Thyroid gland (tissue), 4 donors: ENCODE data around the gene MAGI1. TPM values are rescaled to one million over a fixed set of nuclear protein-coding genes. Genes with fewer than 3 reads are reported as not detected.

Source experiments
- DNase-seq, 2 donors: peaks; one replicate each; pipeline ENCODE4 v3.0.0-alpha.2; 2019
- H3K27ac ChIP-seq, 3 donors: fragments of 200-600 bp; sonication (generic); 1 replicate in 2 of 3; 2 replicates in 1 of 3; pipeline ENCODE4 v1.5.1; 2016 to 2019; ENCODE audit warnings: mild to moderate bottlenecking in 1 of 3, moderate library complexity in 1 of 3
- H3K27me3 ChIP-seq: fragments of 200-600 bp; sonication (generic); one replicate; pipeline ENCODE4 v1.5.1; 2019
- H3K36me3 ChIP-seq, 2 donors: fragments of 200-600 bp; sonication (generic); one replicate each; pipeline ENCODE4 v1.5.1; 2016 to 2019
- H3K4me1 ChIP-seq, 2 donors: fragments of 200-600 bp; sonication (generic); one replicate each; pipeline ENCODE4 v1.5.1; 2017 to 2019
- H3K4me3 ChIP-seq, 3 donors: fragments of 200-600 bp; sonication (generic); replicated peaks in 1 of 3; 1 replicate in 2 of 3; 2 replicates in 1 of 3; pipeline ENCODE4 v1.5.1; 2016; ENCODE audit warnings: mild to moderate bottlenecking in 1 of 3
- H3K9me3 ChIP-seq: fragments of 200-600 bp; sonication (generic); one replicate; pipeline ENCODE4 v1.5.1; 2017
- CTCF ChIP-seq, 6 experiments: fragments of 200-600 bp in 3 of 6; fragments of 450-650 bp in 3 of 6; sonication (generic) in 3 of 6; IDR thresholded peaks; one replicate each; pipeline ENCODE4 v1.5.1; 2016 to 2019; ENCODE audit warnings: antibody characterized with exemption in 6 of 6, mild to moderate bottlenecking in 2 of 6, inconsistent platforms in 1 of 6, moderate library complexity in 1 of 6
- POLR2A ChIP-seq, 2 donors: fragments of 450-650 bp; IDR thresholded peaks; one replicate each; pipeline ENCODE4 v1.6.1; 2017; ENCODE audit warnings: antibody characterized with exemption in 2 of 2, mild to moderate bottlenecking in 2 of 2, moderate library complexity in 1 of 2
- WGBS, 2 donors: methylation state at CpG; one replicate each; pipeline ENCODE4 v1.1.5; 2017; 5-methylcytosine and 5-hydroxymethylcytosine counted together
- intact Hi-C: fragments of 100-400 bp; cut with DNase I; formaldehyde crosslinking; loops from one replicate; pipeline ENCODE4 v1.15.1; 2023
- total RNA-seq, 4 donors: library from RNA; depleted of rRNA; stranded (reverse); fragments of >200 nt; gene quantifications; one replicate each; pipeline ENCODE4 v1.2.3, GENCODE V29; 2016

The MAGI1 gene
- total RNA-seq, 4 donors from 2014 or later = 60.5 to 123 (median 87.5) TPM

- Histone ChIP-seq H3K4me3 (no peak overlapping the region), H3K27ac (no peak overlapping the region), H3K9me3 (no peaks in the 10 kb centered on the region), H3K4me1 (peaks cover 12 to 25% of the 10 kb centered on the region in 2 donors), H3K27me3 (no peaks in the 10 kb centered on the region), H3K36me3 (no peaks in the 10 kb centered on the region)
- no peak for DNase-seq
- TF ChIP-seq POLR2A (IDR thresholded peaks at IDR 0.05) (no peak), CTCF (IDR thresholded peaks at IDR 0.05) (no peak)
- WGBS, 2 donors = 57 to 63% methylated on average over 6 of the region's 6 CpGs
- intact Hi-C loops = no loop called here
These were observed 207.6 kb downstream of the MAGI1 start for GRCh38 chr3:65830948-65831732.

- Histone ChIP-seq H3K27ac (no peak overlapping the region), H3K9me3 (no peaks in the 10 kb centered on the region), H3K4me1 (peaks cover 12 to 21% of the 10 kb centered on the region in 2 donors), H3K4me3 (no peak overlapping the region), H3K27me3 (no peaks in the 10 kb centered on the region), H3K36me3 (no peaks in the 10 kb centered on the region)
- intact Hi-C loops = no loop called here
- no peak for DNase-seq
- WGBS, 2 donors = 91 to 99% methylated on average over 3 of the region's 3 CpGs
- TF ChIP-seq CTCF (IDR thresholded peaks at IDR 0.05) (no peak), POLR2A (IDR thresholded peaks at IDR 0.05) (no peak)
These were observed 209.5 kb downstream of the MAGI1 start for GRCh38 chr3:65829228-65829627.

- H3K36me3 ChIP-seq = no peaks in the 10 kb centered on the region
- WGBS, 2 donors = 89 to 92% methylated on average over 6 of the region's 6 CpGs
- H3K9me3 ChIP-seq = no peaks in the 10 kb centered on the region
- H3K27ac ChIP-seq = no peak overlapping the region
- no peak overlapping the region for H3K4me3 ChIP-seq
- intact Hi-C loops = no loop called here
- TF ChIP-seq POLR2A (IDR thresholded peaks at IDR 0.05) (no peak), CTCF (IDR thresholded peaks at IDR 0.05) (no peak)
- no peak for DNase-seq
- H3K4me1 ChIP-seq = peaks cover 8 to 16% of the 10 kb centered on the region in 2 donors
- no peaks in the 10 kb centered on the region for H3K27me3 ChIP-seq
These were observed 210.0 kb downstream of the MAGI1 start for GRCh38 chr3:65828706-65829105.

GRCh38 chr3:65827076-65827475 is 211.6 kb downstream of the MAGI1 start:
- no peaks in the 10 kb centered on the region for H3K27me3 ChIP-seq
- H3K4me3 ChIP-seq = no peak overlapping the region
- no peaks in the 10 kb centered on the region for H3K36me3 ChIP-seq
- WGBS, 2 donors = 67 to 86% methylated on average over 2 of the region's 2 CpGs
- DNase-seq = no peak
- intact Hi-C loops = no loop called here
- H3K4me1 ChIP-seq = peaks cover 6 to 9% of the 10 kb centered on the region in 2 donors
- H3K27ac ChIP-seq = no peak overlapping the region
- H3K9me3 ChIP-seq = no peaks in the 10 kb centered on the region
- TF ChIP-seq CTCF (IDR thresholded peaks at IDR 0.05) (no peak), POLR2A (IDR thresholded peaks at IDR 0.05) (no peak)

- DNase-seq = no peak
- H3K27me3 ChIP-seq = no peaks in the 10 kb centered on the region
- H3K4me3 ChIP-seq = no peak overlapping the region
- WGBS, 2 donors = 61 to 87% methylated on average over 5 of the region's 5 CpGs
- intact Hi-C loops = no loop called here
- peaks cover 0 to 12% of the 10 kb centered on the region in 2 donors for H3K4me1 ChIP-seq
- H3K36me3 ChIP-seq = no peaks in the 10 kb centered on the region
- no peaks in the 10 kb centered on the region for H3K9me3 ChIP-seq
- TF ChIP-seq CTCF (IDR thresholded peaks at IDR 0.05) = no peak
- no peak for TF ChIP-seq POLR2A (IDR thresholded peaks at IDR 0.05)
- H3K27ac ChIP-seq = no peak overlapping the region
These were observed 214.6 kb downstream of the MAGI1 start for GRCh38 chr3:65824166-65824565.
